ENCODE measurements around the gene RNU2-63P. TPM values are rescaled to one million over a fixed set of nuclear protein-coding genes. Genes with fewer than 3 reads are reported as not detected.
"Not testable (repeated sequence)": the region's sequence is repeated elsewhere in the genome, so short reads cannot be mapped to it uniquely, and the experiment has no call there.

RNU2-63P gene
- total and polyA plus RNA-seq, 2 of the 8 experiments (the other 6 are each of a cell fraction or from before 2014, with no cell fraction given), result 6.6 TPM; not detected in 1

- H2BK12ac ChIP-seq (ENCODE audit: low read depth, low read length); H4K91ac ChIP-seq (replicated peaks; ENCODE audit: insufficient read length, low read length); H3K27me3 ChIP-seq (replicated peaks in 1 of 4; ENCODE audit: control insufficient read depth in 3 of 4, extremely low read depth in 1 of 4, insufficient read depth in 3 of 4, low read length in 3 of 4); CTCF ChIA-PET (ENCODE audit: partially characterized antibody); H3K23me2 ChIP-seq (ENCODE audit: low read depth, low read length); H2AK5ac ChIP-seq (ENCODE audit: low read depth, low read length); H3K27ac ChIP-seq (ENCODE audit: low read depth, low read length); POLR2A ChIA-PET (ENCODE audit: partially characterized antibody); DNase-seq (ENCODE audit: low read depth in 1 of 2, low spot score in 2 of 2); H3K9me3 ChIP-seq (ENCODE audit: insufficient read depth in 2 of 2, low read depth in 1 of 2, low read length in 1 of 2); H2BK120ac ChIP-seq (replicated peaks; ENCODE audit: low read depth, low read length); H3K79me2 ChIP-seq (ENCODE audit: control insufficient read depth in 1 of 2, insufficient read depth in 2 of 2, low read length in 2 of 2); H3K4ac ChIP-seq (replicated peaks; ENCODE audit: insufficient read length, low read depth, low read length); H3K56ac ChIP-seq (replicated peaks; ENCODE audit: insufficient read length, low read depth, low read length); H4K20me1 ChIP-seq (replicated peaks in 1 of 2; ENCODE audit: control insufficient read depth in 1 of 2, insufficient read depth in 2 of 2, low read length in 2 of 2); H2AFZ ChIP-seq (ENCODE audit: low read length); H2BK5ac ChIP-seq (ENCODE audit: low read depth, low read length); H3K79me1 ChIP-seq (ENCODE audit: low read depth, low read length); H3K4me3 ChIP-seq (ENCODE audit: extremely low read depth in 1 of 4, insufficient read depth in 2 of 4, low read depth in 3 of 4, low read length in 4 of 4); H3K14ac ChIP-seq (ENCODE audit: insufficient read length); H3K4me1 ChIP-seq (replicated peaks in 1 of 4; ENCODE audit: control insufficient read depth in 3 of 4, insufficient read depth in 4 of 4, low read length in 3 of 4); H3K4me2 ChIP-seq (ENCODE audit: insufficient read depth in 1 of 2, low read depth in 2 of 2, low read length in 2 of 2); H4K5ac ChIP-seq (ENCODE audit: insufficient read length, low read depth, low read length); H2BK15ac ChIP-seq (ENCODE audit: low read length); H4K8ac ChIP-seq (ENCODE audit: extremely low read depth, insufficient read depth, low read length); H3K9ac ChIP-seq (replicated peaks in 1 of 4; ENCODE audit: extremely low read depth in 1 of 4, low read depth in 3 of 4, low read length in 3 of 4); H3K36me3 ChIP-seq (ENCODE audit: control insufficient read depth in 2 of 4, insufficient read depth in 4 of 4, low read length in 3 of 4); H3K18ac ChIP-seq (ENCODE audit: extremely low read depth, low read length); H2BK20ac ChIP-seq (ENCODE audit: low read length); FAIRE-seq; H3K23ac ChIP-seq (ENCODE audit: insufficient read length): not testable (repeated sequence)
- WGBS, 2 experiments (ENCODE audit: extremely low coverage in 1 of 2, insufficient coverage in 1 of 2, insufficient read length in 1 of 2, insufficient replicate concordance in 2 of 2, low coverage in 1 of 2, low lambda C conversion rate in 2 of 2, missing lambda C conversion rate in 1 of 2), result no CpG with 5 or more reads among the region's 3 CpGs
Observed at GRCh38 chr2:87981182-87981581, 35.2 kb downstream of the RNU2-63P start.

- not testable (repeated sequence) for H4K5ac ChIP-seq (ENCODE audit: insufficient read length, low read depth, low read length); H2BK20ac ChIP-seq (ENCODE audit: low read length); H3K4me2 ChIP-seq (ENCODE audit: insufficient read depth in 1 of 2, low read depth in 2 of 2, low read length in 2 of 2)
Observed at GRCh38 chr2:87972385-87972784, 44.0 kb downstream of the RNU2-63P start.

More at GRCh38 chr2:87972385-87972784, 44.0 kb downstream of the RNU2-63P start:
- H2AK5ac ChIP-seq (ENCODE audit: low read depth, low read length); H3K56ac ChIP-seq (replicated peaks; ENCODE audit: insufficient read length, low read depth, low read length); H3K23ac ChIP-seq (ENCODE audit: insufficient read length); H3K27me3 ChIP-seq (replicated peaks in 1 of 4; ENCODE audit: control insufficient read depth in 3 of 4, extremely low read depth in 1 of 4, insufficient read depth in 3 of 4, low read length in 3 of 4); H3K14ac ChIP-seq (ENCODE audit: insufficient read length); H3K79me1 ChIP-seq (ENCODE audit: low read depth, low read length); POLR2A ChIA-PET (ENCODE audit: partially characterized antibody); H2AFZ ChIP-seq (ENCODE audit: low read length); H4K91ac ChIP-seq (replicated peaks; ENCODE audit: insufficient read length, low read length); H3K36me3 ChIP-seq (ENCODE audit: control insufficient read depth in 2 of 4, insufficient read depth in 4 of 4, low read length in 3 of 4); H2BK12ac ChIP-seq (ENCODE audit: low read depth, low read length); H3K9ac ChIP-seq (replicated peaks in 1 of 4; ENCODE audit: extremely low read depth in 1 of 4, low read depth in 3 of 4, low read length in 3 of 4); H3K4me3 ChIP-seq (ENCODE audit: extremely low read depth in 1 of 4, insufficient read depth in 2 of 4, low read depth in 3 of 4, low read length in 4 of 4); FAIRE-seq; H3K9me3 ChIP-seq (ENCODE audit: insufficient read depth in 2 of 2, low read depth in 1 of 2, low read length in 1 of 2); H3K23me2 ChIP-seq (ENCODE audit: low read depth, low read length); H4K20me1 ChIP-seq (replicated peaks in 1 of 2; ENCODE audit: control insufficient read depth in 1 of 2, insufficient read depth in 2 of 2, low read length in 2 of 2); CTCF ChIA-PET (ENCODE audit: partially characterized antibody); H3K18ac ChIP-seq (ENCODE audit: extremely low read depth, low read length); H2BK5ac ChIP-seq (ENCODE audit: low read depth, low read length); H2BK120ac ChIP-seq (replicated peaks; ENCODE audit: low read depth, low read length); DNase-seq (ENCODE audit: low read depth in 1 of 2, low spot score in 2 of 2); H4K8ac ChIP-seq (ENCODE audit: extremely low read depth, insufficient read depth, low read length); H3K27ac ChIP-seq (ENCODE audit: low read depth, low read length); H2BK15ac ChIP-seq (ENCODE audit: low read length); H3K4me1 ChIP-seq (replicated peaks in 1 of 4; ENCODE audit: control insufficient read depth in 3 of 4, insufficient read depth in 4 of 4, low read length in 3 of 4); H3K79me2 ChIP-seq (ENCODE audit: control insufficient read depth in 1 of 2, insufficient read depth in 2 of 2, low read length in 2 of 2); H3K4ac ChIP-seq (replicated peaks; ENCODE audit: insufficient read length, low read depth, low read length): not testable (repeated sequence)
- WGBS, 2 experiments (ENCODE audit: extremely low coverage in 1 of 2, insufficient coverage in 1 of 2, insufficient read length in 1 of 2, insufficient replicate concordance in 2 of 2, low coverage in 1 of 2, low lambda C conversion rate in 2 of 2, missing lambda C conversion rate in 1 of 2), result no CpG with 5 or more reads among the region's 17 CpGs

Data from H1 (cell line).